Retina (tissue), 1 donor: ENCODE measurements around the gene FBXO45.
"Not testable (repeated sequence)": the region's sequence is repeated elsewhere in the genome, so short reads cannot be mapped to it uniquely, and the experiment has no call there.

Experiments used
- DNase-seq: peaks from one replicate; pipeline ENCODE4 v3.0.0-alpha.2; 2016

Gene FBXO45

GRCh38 chr3:196558476-196558875, 10.0 kb upstream of the FBXO45 start:
- DNase-seq = no peak

- no peak for DNase-seq
Observed at GRCh38 chr3:196559826-196560225, 8.6 kb upstream of the FBXO45 start.

DNA sequence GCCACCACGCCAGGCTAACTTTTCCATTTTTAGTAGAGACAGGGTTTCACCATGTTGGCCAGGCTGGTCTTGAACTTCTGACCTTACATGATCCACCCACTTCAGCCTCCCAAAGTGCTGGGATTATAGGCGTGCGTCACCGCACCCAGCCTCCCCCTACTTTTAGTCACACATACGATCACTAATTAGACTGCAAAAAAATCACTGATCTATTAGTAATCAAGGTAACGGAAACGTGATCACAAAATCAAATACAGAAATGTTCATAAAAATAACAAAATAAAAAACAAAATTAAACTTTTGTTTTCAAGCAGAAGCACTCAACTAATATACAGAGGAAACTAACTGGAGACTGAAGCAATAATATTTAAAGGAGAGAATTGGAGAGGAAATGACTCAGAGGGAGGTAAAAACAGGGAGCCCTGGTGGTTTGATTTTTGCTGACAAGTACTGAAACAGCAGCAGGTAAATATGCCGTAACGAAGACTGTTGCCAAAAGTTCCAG, 4.7 kb upstream of the FBXO45 start:
- no peak for DNase-seq

DNA sequence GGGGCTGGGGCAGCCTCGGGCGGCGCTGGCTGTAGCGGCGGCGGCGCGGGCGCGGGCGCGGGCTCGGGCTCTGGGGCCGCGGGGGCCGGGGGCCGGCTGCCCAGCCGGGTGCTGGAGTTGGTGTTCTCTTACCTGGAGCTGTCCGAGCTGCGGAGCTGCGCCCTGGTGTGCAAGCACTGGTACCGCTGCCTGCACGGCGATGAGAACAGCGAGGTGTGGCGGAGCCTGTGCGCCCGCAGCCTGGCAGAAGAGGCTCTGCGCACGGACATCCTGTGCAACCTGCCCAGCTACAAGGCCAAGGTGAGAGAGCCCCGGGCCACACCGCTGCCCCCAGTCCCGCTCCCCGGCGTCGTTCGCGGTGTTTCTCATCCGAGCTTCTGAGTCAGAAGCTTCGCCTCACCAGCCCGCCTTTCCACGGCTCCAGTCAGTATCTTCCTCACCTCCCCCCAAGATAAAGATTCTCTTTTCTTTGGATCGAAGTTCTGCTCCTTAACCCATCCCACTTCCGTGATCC, 600 bp downstream of the FBXO45 start:
- DNase-seq = peak; percentile 50

- DNase-seq = not testable (repeated sequence)
Observed at GRCh38 chr3:196570332-196570731, 1.9 kb downstream of the FBXO45 start.

DNA sequence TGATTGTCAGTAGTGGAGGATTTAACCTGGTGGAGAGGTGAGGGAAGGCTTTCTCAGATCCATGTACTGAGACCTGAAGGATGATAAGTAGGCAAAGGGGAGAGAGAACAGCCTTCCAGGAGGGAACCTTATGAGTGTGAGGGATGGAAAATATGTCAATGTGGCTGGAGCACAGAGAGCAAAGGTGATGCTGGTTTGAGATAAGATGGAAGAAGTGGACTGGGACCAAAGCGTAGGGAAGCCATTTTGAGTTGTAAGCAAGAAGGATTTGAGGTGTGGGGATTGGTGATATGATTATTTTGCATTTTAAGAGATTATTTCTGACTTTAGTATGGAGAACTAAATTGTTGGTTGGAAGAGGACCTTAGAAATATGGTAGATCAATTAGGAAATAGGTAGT, 3.9 kb downstream of the FBXO45 start:
- no peak for DNase-seq

DNA sequence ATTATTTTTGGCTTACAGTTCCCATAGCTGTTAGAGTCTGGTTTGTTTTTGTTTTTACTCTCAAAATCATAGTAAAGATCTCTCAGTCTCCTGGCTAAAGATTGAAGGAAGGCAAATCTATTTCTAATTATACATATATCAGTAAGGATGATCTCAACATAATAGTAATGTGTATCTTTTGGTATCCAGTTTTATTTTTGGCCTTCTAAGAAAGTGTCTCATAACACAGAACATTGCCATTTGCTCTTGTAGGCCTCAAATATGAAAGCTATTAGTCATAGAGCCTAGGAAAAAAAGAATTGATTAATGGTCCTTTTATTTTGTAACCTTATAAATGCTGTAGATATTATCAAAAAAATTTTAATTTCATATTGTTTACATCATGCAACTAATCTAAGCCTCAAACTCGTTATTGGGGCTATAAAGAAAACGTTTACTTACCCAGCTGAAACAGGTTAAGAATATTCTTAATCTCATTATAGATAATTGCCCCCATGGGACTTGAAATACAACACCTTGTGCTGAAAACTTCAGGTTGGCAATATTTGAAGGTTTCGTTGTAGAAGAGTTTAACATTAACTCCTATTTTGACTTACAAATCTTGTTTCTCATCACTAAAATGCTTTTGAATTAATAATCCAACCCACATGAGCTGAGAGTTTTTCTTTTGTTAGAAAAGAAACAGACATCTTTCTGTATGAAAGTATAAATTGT, 16.7 kb downstream of the FBXO45 start:
- no peak for DNase-seq

- DNase-seq = no peak
Observed at GRCh38 chr3:196590279-196590678, 21.8 kb downstream of the FBXO45 start.

- no peak for DNase-seq
Observed at GRCh38 chr3:196596355-196596754, 27.9 kb downstream of the FBXO45 start.

DNA sequence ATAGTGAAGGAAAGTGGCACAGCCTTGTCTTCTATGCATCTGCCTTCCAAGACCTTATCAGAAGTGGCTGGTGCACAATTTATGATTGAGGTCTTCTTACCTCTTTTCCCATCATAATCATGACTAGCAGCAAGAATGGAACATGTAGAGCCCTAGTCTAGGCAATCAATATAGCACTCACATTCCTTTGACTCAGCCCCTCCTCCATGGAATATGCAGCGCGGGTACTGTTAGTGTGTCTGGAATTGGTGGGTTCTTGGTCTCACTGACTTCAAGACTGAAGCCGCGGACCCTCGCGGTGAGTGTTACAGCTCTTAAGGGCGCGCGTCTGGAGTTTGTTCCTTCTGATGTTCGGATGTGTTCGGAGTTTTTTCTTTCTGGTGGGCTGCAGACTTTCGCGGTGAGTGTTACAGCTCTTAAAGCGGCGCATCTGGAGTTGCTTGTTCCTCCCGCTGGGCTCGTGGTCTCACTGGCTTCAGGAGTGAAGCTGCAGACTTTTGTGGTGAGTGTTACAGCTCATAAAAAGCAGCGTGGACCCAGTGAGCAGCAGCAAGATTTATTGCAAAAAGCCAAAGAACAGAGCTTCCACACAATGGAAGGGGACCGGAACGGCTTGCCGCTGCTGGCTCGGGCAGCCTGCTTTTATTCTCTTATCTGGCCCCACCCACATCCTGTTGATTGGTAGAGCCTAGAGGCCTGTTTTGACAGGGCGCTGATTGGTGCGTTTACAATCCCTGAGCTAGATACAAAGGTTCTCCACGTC, 29.7 kb downstream of the FBXO45 start:
- not testable (repeated sequence) for DNase-seq

- no peak for DNase-seq
Observed at GRCh38 chr3:196599734-196600128, 31.3 kb downstream of the FBXO45 start.

GRCh38 chr3:196600359-196600758, 31.9 kb downstream of the FBXO45 start:
- no peak for DNase-seq

- no peak for DNase-seq
Observed at GRCh38 chr3:196602673-196603072, 34.2 kb downstream of the FBXO45 start.

DNA sequence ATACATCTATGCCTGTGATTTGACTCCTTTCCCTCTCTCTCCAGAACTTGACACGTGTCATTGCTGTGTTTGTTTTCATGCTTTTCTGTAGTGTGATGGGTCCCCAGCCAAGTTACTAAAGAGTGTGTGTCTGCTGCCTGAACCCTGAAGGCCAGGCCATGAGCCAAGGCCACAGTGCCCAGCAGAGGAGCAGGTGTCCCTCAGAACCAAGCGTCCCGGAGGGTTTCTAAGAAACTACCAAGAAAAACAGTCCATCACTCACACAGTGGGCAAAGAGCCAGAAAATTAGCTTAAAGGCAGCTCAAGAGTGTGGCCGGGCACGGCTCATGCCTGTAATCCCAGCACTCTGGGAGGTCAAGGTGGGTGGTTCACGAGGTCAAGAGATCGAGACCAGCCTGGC, 35.2 kb downstream of the FBXO45 start:
- no peak for DNase-seq

GRCh38 chr3:196604548-196604947, 36.1 kb downstream of the FBXO45 start:
- peak; percentile 9 for DNase-seq

- DNase-seq = no peak
Observed at GRCh38 chr3:196608693-196609092, 40.2 kb downstream of the FBXO45 start.

- peak; percentile 62 for DNase-seq
Observed at GRCh38 chr3:196609343-196609775, 40.9 kb downstream of the FBXO45 start.

DNA sequence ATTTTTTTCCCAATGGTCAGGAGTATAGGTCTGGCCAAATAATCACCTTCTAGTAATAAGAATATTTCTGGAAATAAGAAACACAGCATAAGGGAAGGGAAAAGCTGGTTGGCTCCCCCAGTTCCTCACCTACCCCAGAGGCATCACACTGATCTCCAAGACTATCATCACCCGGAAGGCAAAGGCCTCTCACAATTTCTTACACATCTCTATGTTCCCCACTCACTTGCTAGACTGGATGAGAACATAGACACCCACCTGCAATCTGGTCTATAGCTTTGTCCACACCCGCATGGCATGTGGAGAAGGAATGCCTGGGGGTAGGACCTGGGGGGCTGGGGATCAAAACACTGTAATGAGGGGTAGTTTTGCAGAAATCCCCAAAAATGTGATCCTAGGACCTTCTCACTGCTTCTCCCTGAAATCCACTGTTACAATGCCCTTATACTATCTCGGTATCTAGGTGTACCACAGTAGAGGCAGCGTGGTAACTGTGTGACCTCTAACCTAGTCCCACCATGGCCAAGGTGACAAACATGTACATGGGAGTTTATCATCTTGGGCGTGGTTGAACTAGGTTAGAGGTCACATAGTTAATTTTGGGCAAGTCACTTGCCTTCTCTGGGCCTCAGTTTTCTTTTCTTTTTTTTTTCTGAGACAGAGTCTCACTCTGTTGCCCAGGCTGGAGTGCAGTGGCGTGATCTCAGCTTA, 41.5 kb downstream of the FBXO45 start:
- no peak for DNase-seq

GRCh38 chr3:196611761-196612483, 43.5 kb downstream of the FBXO45 start:
- DNase-seq = no peak

- not testable (repeated sequence) for DNase-seq
Observed at GRCh38 chr3:196615234-196615633, 46.8 kb downstream of the FBXO45 start.

DNA sequence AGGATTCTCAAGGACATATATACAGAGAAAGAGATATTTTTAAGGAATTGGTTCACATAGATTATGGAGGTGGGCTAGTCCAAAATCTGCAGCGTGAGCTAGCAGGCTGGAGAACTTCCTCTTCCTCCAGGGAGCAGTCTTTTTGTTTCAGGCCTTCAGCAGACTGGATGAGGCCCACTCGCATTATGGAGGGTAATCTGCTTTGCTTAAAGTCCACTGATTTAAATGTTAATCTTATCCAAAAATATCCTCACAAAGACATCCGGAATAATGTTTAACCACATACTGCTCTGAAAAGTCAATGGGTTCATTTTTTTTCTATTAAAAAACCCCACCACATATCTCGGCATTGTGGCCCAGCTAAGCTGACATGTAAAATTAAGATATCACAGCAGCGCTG, 48.8 kb downstream of the FBXO45 start:
- no peak for DNase-seq

DNA sequence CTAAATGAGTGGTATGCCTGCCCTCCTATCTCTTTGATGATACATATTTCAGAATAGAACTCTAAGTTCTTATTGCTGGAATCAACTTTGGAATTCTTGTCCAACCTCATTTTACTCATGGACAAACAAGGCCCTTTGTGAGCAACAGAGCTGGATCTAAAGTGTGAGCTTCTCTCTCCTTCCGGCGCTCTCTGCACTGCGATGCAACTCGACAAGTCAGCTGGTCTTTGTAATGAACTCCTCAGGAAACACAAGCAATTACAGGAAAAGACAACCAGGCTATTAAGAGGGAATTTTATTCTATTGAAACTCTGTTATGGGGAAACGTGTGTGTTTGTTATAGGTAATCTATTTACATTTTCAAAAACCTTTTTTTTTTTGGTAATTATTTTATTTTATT, 50.8 kb downstream of the FBXO45 start:
- DNase-seq = peak; percentile 33

DNA sequence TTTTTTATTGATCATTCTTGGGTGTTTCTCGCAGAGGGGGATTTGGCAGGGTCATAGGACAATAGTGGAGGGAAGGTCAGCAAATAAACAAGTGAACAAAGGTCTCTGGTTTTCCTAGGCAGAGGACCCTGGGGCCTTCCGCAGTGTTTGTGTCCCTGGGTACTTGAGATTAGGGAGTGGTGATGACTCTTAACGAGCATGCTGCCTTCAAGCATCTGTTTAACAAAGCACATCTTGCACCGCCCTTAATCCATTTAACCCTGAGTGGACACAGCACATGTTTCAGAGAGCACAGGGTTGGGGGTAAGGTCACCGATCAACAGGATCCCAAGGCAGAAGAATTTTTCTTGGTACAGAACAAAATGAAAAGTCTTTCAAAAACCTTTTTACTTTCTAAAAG, 51.2 kb downstream of the FBXO45 start:
- DNase-seq = not testable (repeated sequence)
